HG03196 (cell line): ENCODE data around the gene DHH.
"Not testable (repeated sequence)": the region's sequence is repeated elsewhere in the genome, so short reads cannot be mapped to it uniquely, and the experiment has no call there.

Experiments
- ATAC-seq: cut with Tn5 transposase; IDR thresholded peaks from one replicate; pipeline ENCODE4 v1.9.1; 2021; ENCODE audit not compliant: unreplicated experiment

The DHH gene

DNA sequence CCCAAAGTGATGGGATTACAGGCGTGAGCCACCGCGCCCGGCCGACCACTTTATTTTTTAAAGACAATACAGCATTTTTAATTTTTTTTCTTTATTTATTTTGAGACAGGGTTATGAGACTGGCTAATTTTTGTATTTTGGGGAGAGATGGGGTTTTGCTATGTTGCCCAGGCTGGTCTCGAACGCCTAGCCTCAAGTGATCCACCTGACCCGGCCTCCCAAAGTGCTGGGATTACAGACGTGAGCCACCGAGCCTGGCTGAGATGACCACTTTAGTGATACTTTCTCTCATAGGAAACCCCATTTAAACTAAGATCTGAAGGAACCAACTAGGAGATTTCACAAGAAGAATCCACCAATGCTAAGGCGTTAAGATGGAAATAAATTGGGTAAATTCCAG, 23.6 kb downstream of the DHH start:
- ATAC-seq = no peak

DNA sequence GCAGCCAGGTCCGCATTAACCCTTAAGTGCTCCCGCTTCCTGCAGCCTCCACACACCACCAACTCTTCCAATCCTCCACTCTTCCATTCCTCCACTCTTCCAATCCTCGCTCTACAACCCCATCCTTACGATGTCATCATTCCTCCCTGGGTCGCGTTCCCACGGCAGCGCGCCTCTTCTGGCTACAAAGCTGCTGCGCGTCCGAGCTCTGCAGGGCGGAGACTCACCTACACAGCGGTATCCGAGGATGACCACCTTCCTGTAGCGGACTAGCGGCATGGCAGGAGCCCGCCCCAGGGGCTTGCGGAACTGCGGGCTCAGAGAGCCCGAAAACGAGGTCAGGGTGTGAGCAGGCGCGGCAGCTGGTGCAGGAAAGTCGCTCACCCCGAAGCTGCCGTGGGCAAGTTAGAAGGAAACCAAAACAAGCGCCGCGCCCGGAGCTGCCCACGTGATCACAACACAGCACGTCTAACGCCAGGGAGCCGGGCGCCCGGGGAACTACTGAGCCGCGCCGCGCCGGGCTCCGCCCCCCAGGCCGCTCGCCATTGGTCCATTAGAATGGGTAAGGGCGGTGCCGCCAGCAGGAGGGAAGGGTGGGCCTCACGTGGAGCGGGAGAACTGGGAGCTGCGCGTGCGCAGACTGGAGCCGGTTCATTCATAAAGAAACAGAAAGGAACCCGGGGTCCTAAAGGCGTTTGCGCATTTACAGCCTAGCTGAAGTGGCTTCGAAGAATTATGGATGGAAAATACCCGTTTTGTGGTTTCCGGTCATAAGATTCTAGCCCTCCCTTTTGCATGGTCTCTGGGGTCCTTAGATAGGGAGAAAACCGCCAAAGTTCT, 24.9 kb downstream of the DHH start, which contains the start of gene RHEBL1:
Gene RHEBL1, minus strand, starts transcription at position 473 of the 840 bp plus-strand sequence. Its CDS starts 194 bp downstream, at position 279.
- ATAC-seq = peak; percentile 96

DNA sequence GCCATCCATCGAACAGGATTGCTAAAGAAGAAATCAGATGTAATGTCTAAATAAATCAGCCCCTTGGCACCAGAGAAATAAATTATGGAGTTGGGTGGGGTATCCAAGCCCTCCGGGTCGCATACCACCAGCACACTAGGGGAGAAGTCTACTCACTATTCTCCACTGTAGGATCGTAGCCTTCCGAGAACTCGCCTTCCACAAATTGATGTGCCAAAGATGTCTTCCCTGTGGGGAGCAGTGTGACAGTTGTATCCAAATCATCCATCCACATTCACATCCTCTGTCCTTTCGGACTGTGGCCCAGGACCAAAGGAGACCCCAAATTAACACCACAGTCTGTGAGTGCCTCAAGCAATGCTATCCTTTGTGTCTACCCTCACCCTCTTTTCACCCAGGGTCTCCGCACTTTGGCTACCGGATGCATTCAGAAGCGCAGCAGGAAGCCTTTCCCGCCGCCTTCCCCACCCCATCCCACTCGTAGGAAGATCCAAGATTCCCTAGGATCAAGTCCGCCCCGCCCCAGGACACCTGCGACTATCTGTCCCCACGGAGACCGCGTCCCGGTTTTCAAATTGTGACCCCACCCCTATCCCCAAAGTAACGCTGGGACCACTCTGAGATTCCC, 25.6 kb downstream of the DHH start:
- ATAC-seq = no peak

GRCh38 chr12:49066120-49066519, 28.5 kb downstream of the DHH start:
- ATAC-seq = no peak

DNA sequence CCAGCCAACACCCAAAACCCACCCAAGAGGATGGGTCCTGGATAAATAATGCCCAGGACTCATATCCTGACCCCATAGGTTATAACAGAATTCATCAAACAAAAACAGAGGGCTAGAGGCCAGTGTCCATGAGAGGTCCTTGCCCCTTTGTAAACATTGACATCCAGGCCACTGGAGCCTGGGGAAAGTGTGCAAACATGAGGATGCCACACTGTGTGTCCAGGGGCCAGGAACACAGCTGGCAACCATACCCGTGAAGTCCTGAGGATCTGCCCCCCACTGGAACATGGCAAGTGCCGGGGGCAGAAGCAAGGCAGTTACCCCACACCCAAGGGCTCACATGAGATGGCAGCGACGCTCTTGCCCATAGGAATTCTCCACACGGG, 29.8 kb downstream of the DHH start:
- ATAC-seq = no peak

DNA sequence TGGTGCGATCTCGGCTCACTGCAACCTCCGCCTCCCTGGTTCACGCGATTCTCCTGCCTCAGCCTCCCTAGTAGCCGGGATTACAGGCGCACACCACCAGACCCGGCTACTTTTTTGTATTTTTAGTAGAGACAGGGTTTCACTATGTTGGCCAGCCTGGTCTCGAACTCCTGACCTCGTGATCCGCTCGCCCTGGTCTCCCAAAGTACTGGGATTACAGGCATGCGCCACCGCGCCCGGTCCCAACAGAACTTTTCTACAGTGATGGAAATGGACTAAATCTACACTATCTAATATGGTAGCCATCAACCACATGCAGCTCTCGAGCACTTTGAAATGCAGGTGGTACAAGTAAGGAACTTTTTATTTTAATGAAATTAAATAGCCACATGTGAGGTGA, 32.7 kb downstream of the DHH start:
- ATAC-seq = not testable (repeated sequence)

GRCh38 chr12:49061157-49061650, 33.4 kb downstream of the DHH start:
- no peak for ATAC-seq

DNA sequence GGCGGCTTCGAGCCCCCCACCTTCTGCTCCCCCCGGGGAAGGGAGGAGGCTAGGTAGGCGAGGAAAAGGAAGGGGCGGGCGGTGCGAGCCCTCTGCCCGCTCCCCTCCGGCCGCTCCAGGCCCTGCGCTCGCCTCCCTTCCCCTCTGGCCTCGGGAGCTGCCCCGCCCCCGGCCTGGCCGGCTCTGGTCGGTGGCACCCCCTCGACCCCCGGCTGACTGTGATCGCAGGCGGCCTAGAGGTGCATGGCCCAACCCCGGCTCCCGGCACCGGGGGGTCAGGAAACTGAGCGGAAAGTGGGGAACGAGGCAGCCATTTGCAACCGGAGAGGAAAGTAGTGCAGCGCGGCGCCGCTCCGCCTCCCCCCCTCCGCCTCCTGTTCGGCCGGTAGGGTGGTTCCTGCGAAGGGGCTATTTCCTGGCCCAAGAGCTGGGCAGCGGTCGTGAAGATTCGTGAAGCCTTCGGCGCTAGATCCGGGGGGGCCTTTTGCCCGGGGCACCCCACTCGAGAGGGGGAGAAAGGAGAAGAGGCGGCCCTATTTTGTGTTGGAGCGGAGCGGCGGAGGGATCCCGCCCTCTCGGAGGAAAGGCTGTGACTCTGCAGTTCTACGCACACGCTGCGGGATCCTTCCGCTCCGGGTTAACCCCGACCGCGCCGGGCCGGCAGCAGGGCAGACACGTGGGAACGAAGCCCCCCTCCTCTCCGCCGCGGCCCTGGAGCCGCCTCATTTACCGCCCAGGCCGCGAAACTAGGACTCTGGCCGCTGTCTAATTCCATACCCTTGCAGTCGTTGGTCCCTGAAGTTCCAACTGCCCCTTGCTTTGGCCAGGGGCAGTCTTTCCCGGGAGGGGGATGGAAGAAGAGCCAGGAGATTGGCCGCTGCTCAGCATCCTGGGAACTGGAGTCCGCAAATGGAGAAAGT, 34.1 kb downstream of the DHH start, which contains the start of gene KMT2D:
Gene KMT2D, minus strand, starts transcription at position 558 of the 920 bp plus-strand sequence. CDS start 5,470 bp downstream, outside the sequence.
- ATAC-seq = peak; percentile 44

- peak; percentile 10 for ATAC-seq
Measured at GRCh38 chr12:49059299-49060171, 35.1 kb downstream of the DHH start.

- no peak for ATAC-seq
Measured at GRCh38 chr12:49059045-49059298, 35.6 kb downstream of the DHH start.

DNA sequence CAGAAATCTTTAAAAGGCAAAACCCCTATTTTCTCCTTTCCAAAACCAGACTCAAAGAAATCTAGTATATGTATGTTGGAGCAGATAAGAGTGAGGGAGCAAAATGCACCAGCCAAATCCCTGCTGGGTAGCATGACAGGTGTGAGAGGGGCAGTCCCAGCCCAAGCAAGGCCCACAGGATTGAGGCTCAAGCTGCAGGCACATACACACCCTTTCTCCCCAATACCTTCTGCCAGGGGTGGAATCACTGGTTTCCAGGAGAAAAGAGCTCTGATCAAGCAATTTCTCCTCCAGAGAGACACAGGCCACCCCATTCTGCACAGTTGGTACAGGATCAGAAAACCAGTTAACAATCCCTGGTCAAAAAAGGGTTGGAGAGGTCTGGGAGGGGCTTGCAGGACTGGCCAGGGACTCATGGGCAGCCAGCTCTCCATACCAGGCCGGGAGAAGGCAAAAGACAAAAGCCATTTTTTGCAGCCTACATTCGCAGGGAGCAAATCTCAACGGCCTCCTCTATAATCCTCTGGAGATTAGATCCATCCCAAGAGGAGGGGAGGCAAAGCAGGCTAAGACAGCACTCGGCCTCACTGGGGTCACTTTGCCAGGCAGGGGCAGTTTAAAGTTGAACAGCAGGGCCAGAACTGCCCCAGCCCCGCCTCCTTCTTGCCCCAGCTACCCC, 36.1 kb downstream of the DHH start:
- ATAC-seq = no peak

DNA sequence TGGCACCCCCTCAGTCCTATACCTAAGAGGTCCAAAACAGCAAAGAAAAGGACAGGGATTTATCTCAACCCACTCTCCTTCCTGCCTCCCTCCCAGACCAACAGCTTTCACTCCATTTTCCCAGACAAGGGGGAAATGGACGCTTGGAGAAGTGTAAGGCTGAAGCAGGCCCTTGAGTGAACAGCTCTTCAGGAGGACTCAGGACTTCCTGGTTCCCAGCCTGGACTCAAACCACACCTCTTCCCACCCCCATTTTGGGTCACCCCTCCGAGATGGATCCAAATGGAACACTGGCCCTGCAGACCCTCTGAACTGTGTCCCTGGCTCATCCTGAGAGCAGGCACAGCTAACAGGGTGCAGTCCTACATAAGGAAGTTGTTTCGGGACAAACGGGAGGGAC, 36.7 kb downstream of the DHH start:
- no peak for ATAC-seq

- peak; percentile 50 for ATAC-seq
Measured at GRCh38 chr12:49055978-49056754, 38.4 kb downstream of the DHH start.

GRCh38 chr12:49055092-49055491, 39.5 kb downstream of the DHH start:
- ATAC-seq = no peak

DNA sequence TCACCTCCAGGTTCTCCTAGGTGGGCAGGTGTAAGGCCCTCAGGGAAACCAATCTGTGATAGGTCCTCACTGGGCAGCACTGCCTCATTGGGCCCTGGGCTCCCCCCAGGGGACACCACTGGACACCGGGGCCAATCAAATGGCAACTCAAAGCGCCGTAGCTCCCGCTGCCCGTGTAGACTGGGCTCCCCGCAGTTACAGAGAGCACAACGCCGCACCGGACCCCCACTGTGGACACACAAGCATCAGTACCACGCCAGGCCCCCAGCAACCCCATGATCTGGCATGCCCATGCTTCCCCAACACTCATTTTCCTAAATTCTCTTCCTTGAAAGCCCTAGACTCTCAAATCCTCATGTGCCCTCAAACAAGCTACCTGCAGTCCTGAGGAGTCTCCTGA, 40.1 kb downstream of the DHH start:
- no peak for ATAC-seq

DNA sequence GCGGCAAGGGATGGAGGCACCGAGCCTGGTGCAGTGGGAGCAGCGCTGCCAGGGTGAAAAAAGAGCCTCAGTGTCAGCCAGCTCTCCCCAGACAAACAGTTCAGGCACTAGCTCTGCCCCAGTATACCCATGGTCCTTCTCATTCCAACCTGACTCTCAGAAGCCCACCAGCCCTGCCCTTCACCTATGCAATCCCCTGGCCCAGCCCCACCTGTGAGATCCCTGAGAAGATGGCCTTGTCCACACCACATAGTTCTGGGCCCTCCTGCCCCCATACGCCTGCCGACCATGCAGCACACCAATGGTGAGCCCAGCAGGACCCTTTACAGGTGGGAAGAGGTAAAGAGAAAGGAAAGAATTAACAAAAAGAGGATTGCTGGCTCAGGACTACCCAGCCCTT, 40.5 kb downstream of the DHH start:
- ATAC-seq = no peak

DNA sequence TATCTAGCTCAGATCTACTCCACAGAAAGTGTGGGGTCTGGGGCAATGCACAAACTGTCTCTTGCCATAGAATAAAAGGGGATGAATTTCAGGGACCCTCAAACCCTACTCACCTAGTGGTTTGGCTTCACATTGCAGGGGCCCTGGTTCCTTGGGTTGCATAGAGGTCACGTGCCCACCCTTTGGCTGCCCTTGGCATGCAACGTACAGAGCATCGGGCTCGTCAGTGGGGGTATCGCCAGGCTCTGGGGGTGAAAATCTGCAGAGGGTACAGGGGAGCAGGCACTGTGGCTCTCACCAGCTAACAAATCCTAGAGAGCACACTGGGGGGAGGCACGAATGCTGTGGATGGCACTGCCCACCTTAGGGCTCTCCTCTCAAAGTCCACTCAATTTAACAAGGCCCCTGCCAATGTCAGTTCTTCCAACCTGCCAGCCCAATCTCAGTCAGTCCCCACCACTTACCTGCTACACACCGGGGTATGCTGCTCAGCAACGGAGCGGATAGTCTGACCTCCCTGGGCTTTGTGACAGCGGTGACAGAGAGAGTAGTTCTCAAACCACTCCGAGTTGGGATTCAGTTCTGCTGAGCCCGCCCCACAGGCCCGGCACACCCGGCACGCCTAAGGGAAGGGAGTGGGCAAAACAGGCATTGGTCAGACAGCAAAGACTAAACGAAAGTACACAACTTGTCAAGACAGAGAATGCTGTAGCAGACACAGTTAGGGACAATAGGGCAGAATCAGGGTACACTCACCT, 42.0 kb downstream of the DHH start:
- no peak for ATAC-seq

GRCh38 chr12:49051777-49052438, 42.7 kb downstream of the DHH start:
- no peak for ATAC-seq
